Measurements from ENCODE around the gene RALY.

DNA sequence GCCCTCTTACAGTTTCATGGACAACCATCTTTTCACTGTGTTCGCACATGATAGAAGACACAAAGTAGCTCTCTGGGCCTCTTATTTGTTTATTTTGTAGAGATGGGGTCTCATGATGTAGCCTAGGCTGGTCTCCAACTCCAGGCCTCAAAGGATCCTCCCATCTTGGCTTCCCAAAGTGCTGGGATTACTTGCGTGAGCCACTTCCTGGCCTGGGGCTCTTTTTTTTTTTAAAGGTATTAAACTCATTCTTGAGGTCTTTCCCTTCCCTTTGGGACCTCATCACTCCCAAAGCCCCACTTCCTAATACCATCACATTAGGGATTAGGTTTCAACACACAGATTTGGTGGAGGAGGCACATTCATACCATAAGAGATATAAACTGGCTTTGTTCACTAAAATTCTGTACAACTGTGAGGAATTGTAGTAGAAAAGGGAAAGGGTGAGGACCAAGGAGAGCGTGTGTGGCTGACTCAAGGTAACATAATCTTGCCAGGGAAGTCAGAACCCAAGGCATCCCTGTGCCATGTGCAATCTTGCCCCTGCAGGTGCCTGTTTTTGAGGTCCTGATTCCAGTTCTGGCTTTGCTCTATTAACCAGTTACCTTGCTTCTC, 72.9 kb downstream of the RALY start:
- no peak for TF ChIP-seq JUN (IDR thresholded peaks at IDR 0.05)
- TF ChIP-seq, protein P1, sequence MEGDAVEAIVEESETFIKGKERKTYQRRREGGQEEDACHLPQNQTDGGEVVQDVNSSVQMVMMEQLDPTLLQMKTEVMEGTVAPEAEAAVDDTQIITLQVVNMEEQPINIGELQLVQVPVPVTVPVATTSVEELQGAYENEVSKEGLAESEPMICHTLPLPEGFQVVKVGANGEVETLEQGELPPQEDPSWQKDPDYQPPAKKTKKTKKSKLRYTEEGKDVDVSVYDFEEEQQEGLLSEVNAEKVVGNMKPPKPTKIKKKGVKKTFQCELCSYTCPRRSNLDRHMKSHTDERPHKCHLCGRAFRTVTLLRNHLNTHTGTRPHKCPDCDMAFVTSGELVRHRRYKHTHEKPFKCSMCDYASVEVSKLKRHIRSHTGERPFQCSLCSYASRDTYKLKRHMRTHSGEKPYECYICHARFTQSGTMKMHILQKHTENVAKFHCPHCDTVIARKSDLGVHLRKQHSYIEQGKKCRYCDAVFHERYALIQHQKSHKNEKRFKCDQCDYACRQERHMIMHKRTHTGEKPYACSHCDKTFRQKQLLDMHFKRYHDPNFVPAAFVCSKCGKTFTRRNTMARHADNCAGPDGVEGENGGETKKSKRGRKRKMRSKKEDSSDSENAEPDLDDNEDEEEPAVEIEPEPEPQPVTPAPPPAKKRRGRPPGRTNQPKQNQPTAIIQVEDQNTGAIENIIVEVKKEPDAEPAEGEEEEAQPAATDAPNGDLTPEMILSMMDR (IDR thresholded peaks at IDR 0.05), result no peak
- TF ChIP-seq, protein P2, sequence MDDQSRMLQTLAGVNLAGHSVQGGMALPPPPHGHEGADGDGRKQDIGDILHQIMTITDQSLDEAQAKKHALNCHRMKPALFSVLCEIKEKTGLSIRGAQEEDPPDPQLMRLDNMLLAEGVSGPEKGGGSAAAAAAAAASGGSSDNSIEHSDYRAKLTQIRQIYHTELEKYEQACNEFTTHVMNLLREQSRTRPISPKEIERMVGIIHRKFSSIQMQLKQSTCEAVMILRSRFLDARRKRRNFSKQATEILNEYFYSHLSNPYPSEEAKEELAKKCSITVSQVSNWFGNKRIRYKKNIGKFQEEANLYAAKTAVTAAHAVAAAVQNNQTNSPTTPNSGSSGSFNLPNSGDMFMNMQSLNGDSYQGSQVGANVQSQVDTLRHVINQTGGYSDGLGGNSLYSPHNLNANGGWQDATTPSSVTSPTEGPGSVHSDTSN (IDR thresholded peaks at IDR 0.05), result no peak
- TF ChIP-seq KDM1A (IDR thresholded peaks at IDR 0.05; ENCODE audit: low read depth), result no peak
- TF ChIP-seq, protein P3, sequence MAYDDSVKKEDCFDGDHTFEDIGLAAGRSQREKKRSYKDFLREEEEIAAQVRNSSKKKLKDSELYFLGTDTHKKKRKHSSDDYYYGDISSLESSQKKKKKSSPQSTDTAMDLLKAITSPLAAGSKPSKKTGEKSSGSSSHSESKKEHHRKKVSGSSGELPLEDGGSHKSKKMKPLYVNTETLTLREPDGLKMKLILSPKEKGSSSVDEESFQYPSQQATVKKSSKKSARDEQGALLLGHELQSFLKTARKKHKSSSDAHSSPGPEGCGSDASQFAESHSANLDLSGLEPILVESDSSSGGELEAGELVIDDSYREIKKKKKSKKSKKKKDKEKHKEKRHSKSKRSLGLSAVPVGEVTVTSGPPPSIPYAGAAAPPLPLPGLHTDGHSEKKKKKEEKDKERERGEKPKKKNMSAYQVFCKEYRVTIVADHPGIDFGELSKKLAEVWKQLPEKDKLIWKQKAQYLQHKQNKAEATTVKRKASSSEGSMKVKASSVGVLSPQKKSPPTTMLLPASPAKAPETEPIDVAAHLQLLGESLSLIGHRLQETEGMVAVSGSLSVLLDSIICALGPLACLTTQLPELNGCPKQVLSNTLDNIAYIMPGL (CRISPR knock-in tag; IDR thresholded peaks at IDR 0.05; ENCODE audit: borderline replicate concordance), result no peak
- TF ChIP-seq ZNF302 (CRISPR knock-in tag; IDR thresholded peaks at IDR 0.05), result no peak
- no peak for TF ChIP-seq RAD21 (conservative IDR thresholded peaks at IDR 0.05 in 1 of 2, IDR thresholded peaks at IDR 0.05 in 1 of 2)
- TF ChIP-seq HEYL (CRISPR knock-in tag; IDR thresholded peaks at IDR 0.05), result no peak
- no peak for TF ChIP-seq EHMT2 (IDR thresholded peaks at IDR 0.05; ENCODE audit: low read depth)
- TF ChIP-seq RFX5 (IDR thresholded peaks at IDR 0.05), result no peak
